Ovary (tissue), 3 donors: Measurements from ENCODE around the gene ODAPH.
"Not testable (repeated sequence)": the region's sequence is repeated elsewhere in the genome, so short reads cannot be mapped to it uniquely, and the experiment has no call there.

Source experiments
- CTCF ChIP-seq, 3 donors: fragments of 450-650 bp in 2 of 3; fragments of 200-600 bp in 1 of 3; IDR thresholded peaks; one replicate each; pipeline versions ENCODE4 v1.5.1 to v1.8.0; 2016 to 2022; ENCODE audit warnings: antibody characterized with exemption in 3 of 3, mild to moderate bottlenecking in 1 of 3
- EP300 ChIP-seq: sonication (generic); formaldehyde crosslinking; IDR thresholded peaks from one replicate; pipeline ENCODE4 v1.6.1; 2017; ENCODE audit warnings: antibody characterized with exemption
- POLR2A ChIP-seq: fragments of 450-650 bp; IDR thresholded peaks from one replicate; pipeline ENCODE4 v1.6.1; 2017; ENCODE audit warnings: antibody characterized with exemption, mild to moderate bottlenecking, moderate library complexity
- donor health status: DM: no; HTN: no; CAD: no.

- TF ChIP-seq CTCF (IDR thresholded peaks at IDR 0.05); POLR2A; EP300: not testable (repeated sequence)
Observed at GRCh38 chr4:75533339-75533887, 22.5 kb upstream of the ODAPH start.
